Hematopoietic multipotent progenitor cell (in vitro differentiated cells): ENCODE data around the gene ARHGEF37. TPM values are rescaled to one million over a fixed set of nuclear protein-coding genes. Genes with fewer than 3 reads are reported as not detected.
"Not testable (repeated sequence)": the region's sequence is repeated elsewhere in the genome, so short reads cannot be mapped to it uniquely, and the experiment has no call there.

Source experiments
- DNase-seq, 3 donors: peaks; one replicate each; pipeline ENCODE4 v3.0.0-alpha.2; 2011 to 2015; ENCODE audit warnings: low read depth in 2 of 3, low spot score in 2 of 3
- total RNA-seq: library from RNA; depleted of rRNA; stranded (reverse); fragments of >200 nt; gene quantifications from one replicate; pipeline ENCODE4 v1.2.3, GENCODE V29; 2012

Gene ARHGEF37, protein sequence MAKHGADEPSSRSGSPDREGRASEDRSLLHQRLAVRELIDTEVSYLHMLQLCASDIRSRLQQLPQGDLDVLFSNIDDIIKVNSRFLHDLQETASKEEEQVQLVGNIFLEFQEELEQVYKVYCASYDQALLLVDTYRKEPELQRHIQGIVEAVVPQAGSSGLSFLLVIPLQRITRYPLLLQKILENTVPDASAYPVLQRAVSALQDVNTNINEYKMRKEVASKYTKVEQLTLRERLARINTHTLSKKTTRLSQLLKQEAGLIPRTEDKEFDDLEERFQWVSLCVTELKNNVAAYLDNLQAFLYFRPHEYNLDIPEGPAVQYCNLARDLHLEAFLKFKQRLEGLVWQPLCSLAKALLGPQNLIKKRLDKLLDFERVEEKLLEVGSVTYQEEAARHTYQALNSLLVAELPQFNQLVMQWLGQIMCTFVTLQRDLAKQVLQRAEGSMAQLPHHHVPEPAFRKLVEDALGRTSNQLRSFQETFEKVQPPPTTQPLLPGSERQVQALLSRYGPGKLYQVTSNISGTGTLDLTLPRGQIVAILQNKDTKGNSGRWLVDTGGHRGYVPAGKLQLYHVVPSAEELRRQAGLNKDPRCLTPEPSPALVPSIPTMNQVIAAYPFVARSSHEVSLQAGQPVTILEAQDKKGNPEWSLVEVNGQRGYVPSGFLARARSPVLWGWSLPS
- total RNA-seq, result 0.27 TPM

DNA sequence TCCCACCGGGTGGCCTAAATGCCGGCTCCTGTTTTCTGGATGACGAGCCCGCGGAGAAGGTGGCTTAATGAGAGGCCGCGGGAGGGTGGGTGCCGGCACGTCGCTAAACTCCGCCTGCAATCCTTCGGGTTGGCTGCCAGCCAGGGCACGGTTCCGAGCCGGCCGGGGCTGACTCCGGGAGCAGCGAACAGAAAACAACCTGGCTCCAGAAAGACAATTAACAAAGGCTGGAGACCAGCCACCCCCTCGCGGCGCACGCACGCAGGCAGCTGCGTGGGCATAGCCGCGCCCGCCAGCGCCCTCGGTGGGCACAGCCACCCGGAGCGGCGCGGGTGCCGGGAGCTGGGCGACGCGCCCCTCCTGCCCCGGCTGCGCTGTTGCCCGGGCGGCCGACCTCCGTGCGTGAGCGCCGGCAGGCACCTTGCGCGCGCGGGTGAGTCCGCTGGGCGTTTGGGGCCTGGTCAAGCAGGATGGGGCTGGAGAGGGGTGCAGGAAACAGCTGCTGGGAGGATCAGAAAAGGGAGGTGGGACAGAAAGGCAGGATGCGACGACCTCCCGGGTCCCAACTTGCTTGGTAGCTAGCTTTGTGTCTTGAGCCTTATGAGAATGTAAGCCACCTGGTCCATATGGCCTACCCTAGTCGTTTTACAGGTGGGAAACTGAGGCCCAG, at the start of gene ARHGEF37:
ARHGEF37 (plus strand) TSS at position 307 of the 670 bp plus-strand sequence. CDS start 16,272 bp downstream, outside the sequence.
- DNase-seq, result peak in 2 of 3 donors; percentile 42 to 50

DNA sequence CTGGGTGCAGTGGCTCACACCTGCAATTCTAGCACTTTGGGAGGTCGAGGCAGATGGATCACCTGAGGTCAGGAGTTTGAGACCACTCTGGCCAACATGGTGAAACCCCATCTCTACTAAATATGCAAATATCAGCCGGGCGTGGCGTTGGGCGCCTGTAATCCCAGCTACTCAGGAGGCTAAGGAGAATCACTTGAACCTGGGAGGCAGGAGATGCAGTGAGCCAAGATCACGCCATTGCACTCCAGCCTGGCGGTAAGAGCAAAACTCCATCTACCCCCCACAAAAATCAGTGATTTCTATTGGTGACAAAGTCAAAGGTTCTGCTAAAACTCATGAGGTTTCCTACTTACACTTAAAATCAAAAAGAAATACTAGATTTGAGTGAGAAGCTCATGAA, 48.9 kb upstream of the ARHGEF37 start:
- no peak for DNase-seq

- not testable (repeated sequence) for DNase-seq
Measured at GRCh38 chr5:149535787-149536186, 45.5 kb upstream of the ARHGEF37 start.

DNA sequence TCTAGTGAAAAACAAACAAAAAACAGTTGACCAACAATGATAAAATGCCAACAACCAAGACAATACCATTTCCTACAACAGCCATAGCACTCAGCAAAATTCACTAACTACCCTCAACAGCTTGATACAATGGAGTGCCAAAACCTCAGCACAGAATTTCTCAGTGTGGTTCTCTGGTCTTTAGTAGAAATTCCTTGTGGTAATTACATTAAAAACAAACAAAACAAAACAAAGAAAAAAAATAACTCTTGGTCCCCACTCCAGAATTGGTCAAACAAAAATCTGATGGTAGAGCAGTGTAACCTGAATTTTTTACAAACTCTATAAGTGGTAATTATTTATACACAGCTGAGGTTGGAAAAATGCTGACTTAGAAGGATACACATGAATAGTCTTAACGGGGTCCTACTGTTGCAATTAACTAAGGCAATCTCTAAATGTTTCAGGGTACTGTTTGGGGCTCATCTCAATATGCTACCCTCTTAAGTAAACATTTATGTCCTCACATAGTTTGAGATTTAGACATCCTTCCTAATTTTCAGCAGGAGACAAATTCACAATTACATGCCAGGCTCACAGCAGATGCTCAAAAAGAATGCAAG, 43.8 kb upstream of the ARHGEF37 start:
- DNase-seq, result no peak

GRCh38 chr5:149540089-149540488, 41.2 kb upstream of the ARHGEF37 start:
- DNase-seq, result no peak

DNA sequence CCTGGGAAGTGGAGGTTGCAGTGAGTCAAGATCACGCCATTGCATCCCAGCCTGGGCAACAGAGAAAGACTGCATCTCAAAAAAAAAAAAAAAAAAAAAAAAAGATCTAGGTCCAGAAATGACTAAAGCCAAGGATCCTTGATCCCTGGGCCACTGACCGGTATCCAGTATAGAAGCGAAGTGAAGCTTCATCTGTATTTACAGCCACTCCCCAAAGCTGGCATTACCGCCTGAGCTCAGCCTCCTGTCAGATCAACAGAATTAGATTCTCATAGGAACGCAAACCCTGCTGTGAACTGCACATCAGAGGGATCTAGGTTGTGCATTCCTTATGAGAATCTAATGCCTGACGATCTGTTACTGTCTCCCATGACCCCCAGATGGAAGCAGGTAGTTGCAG, 39.4 kb upstream of the ARHGEF37 start:
- no peak for DNase-seq

GRCh38 chr5:149543361-149544027, 37.8 kb upstream of the ARHGEF37 start:
- no peak for DNase-seq

GRCh38 chr5:149544028-149544420, 37.3 kb upstream of the ARHGEF37 start:
- peak in 2 of 3 donors; percentile 43 to 76 for DNase-seq

GRCh38 chr5:149545327-149545726, 36.0 kb upstream of the ARHGEF37 start:
- no peak for DNase-seq

GRCh38 chr5:149546974-149547373, 34.3 kb upstream of the ARHGEF37 start:
- no peak for DNase-seq

DNA sequence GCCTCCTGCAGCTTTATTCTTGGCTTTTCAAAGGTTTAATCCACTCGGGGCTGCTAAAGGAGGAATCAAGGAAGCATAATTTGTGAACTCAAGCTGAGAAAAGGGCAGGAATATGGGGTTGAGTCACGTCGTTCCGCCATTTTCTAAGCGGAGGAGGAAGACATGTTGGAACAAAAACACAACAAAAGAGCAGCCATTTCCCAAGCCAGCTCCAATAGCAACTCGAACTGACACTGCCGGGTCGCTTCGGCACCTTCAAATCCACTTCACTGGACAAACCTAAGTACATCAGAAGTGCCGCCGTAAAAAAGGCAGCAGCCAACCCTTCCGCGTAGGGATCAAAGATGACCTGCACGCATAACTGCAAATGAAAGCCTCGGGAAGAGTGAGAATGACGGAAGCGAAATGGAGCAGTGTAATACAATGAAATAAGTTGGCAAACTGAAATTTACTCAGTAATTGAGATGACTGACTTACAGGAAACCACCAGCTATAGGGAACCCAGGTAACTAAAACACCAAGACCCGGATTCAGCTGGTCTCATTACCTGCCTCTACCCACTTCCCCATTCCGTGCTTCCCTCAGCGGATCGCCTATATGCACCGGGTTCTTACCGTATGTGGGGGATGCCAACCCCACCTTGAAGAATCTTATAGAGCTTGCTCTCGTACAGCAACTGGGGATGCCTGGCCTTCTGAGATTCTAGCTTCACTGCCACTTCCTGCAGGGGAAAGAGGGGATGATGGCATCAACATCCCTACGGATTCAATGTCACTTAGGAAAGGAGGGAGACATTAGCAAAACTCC, 31.6 kb upstream of the ARHGEF37 start:
- DNase-seq, result peak in 2 of 3 donors; percentile 62 to 86

DNA sequence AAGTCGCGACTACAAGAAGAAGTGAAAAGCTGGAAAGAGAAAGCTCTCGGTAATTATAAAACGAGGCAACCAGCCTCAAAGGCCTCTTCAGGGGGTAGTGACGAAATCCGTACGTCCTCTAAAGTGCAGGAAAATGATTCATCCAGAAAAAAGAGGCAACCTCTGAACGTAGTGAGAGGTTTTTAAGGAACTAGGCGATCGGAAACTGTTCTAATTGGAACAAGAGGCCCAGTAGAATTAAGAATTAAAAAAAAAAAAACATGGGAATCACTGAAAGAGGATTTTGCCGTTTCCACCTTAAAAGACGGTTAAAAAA, 31.1 kb upstream of the ARHGEF37 start:
- DNase-seq, result peak in 1 of 3 donors; percentile 58

GRCh38 chr5:149550594-149551226, 30.6 kb upstream of the ARHGEF37 start:
- DNase-seq, result peak in 1 of 3 donors; percentile 4

DNA sequence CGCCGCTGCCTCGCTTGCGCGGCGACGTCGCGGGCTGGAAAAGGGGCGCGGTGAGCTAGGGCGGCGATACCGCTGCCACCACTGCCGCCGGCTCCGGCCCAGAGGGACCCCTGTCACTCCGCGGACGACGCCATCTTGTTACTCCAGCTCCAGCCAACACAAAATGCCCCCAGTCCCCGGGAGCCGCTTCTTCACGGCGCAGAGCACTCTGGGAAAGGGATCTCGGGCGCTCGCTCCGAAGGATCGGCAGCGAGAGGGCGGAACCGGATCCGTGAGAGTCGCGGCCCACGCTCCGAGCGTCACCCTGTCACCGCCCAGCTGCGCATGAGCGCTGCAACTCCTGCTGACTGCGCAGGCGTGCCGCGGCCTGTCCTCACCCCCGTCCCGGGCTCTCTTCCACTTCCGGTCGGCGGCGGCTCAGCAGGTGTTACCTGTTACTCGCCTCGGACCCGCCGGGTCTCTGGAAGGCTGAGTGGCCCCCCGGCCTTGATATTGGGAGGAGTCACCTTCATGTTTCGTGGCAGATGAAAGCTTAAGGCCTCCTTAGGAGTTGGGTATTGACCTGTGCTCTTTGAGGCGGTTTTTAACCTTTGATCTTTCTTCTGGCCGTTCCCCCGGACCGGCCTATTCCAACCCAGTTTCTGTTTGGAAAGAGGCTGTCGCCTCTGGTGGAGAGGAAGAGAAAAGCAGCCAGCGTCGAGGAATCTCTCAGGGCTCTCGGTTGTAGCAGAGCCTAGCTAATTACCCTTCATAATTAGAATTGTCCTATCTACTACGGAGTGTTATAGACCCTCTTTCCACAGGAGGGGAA, 29.9 kb upstream of the ARHGEF37 start, which contains the start of gene CSNK1A1:
CSNK1A1 (minus strand) TSS at position 213 of the 811 bp plus-strand sequence. CDS start 475 bp downstream, outside the sequence.
- DNase-seq, result peak; percentile 99 to 100 (median 100)

- no peak for DNase-seq
Measured at GRCh38 chr5:149552038-149552494, 29.2 kb upstream of the ARHGEF37 start.

DNA sequence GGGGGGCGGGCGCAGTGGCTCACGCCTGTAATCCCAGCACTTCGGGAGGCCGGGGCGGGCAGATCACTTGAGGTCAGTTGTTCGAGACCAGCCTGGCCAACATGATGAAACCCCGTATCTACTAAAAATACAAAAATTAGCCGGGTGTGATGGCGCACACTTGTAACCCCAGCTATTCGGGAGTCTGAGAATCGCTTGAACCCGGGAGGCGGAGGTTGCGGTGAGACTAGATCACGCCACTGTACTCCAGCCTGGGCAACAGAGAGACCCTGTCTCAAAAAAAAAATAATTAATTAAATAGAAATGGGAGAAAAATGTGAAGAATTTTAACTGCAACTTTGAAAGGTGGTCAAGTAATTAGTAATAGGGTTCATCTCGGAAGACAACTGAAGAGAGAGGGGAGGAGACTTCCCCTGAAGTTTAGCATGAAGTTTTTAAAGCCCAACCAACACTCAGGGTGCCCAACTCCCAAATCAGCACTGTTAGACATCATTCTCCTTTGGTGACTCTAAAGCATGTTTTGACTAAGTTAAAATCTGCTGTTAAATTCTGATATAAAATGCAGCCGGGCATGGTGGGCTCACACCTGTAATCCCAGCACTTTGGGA, 28.6 kb upstream of the ARHGEF37 start:
- no peak for DNase-seq

DNA sequence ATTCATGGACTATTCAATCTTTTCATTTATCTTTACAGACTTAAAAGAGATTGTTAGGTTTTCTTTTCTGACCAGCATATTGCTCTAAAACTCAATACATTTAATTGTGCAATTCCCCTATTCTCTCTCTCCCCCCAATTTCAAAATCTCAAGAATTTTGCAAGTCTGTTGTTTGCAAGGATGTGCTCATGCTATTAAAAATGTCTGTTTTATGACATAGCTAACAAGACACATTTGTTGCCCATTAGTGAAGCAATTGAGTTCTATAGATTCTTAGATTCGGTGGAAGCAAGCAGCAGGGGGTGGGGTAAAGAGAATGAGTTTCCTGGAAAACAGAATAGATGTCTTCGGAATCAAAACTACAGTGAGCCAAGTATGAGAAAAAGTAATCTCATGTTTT, 21.6 kb upstream of the ARHGEF37 start:
- no peak for DNase-seq

GRCh38 chr5:149561848-149562247, 19.4 kb upstream of the ARHGEF37 start:
- no peak for DNase-seq
